Neutrophil (primary cell): ENCODE measurements around the gene NTSR1.
A peak's percentile ranks its signal among the peaks of the same experiment; 100 is the strongest.

Experiments used
- H3K27ac ChIP-seq: fragments of 200-600 bp; sonication (generic); 2 replicates; pipeline ENCODE4 v1.5.1; 2016; ENCODE audit warnings: mild to moderate bottlenecking, moderate library complexity
- H3K27me3 ChIP-seq: fragments of 200-600 bp; sonication (generic); 2 replicates; pipeline ENCODE4 v1.6.0; 2016; ENCODE audit warnings: mild to moderate bottlenecking
- H3K36me3 ChIP-seq: fragments of 200-600 bp; sonication (generic); 2 replicates; pipeline ENCODE4 v1.5.1; 2017
- H3K4me1 ChIP-seq, 2 experiments: fragments of 200-600 bp in 1 of 2; sonication (generic) in 1 of 2; 1 replicate in 1 of 2; 2 replicates in 1 of 2; pipeline versions ENCODE4 v1.5.1 to v1.6.1; 2013 to 2016; ENCODE audit warnings: low read depth in 1 of 2, low read length in 1 of 2, mild to moderate bottlenecking in 1 of 2, moderate library complexity in 1 of 2; ENCODE audit not compliant: control insufficient read depth in 1 of 2, insufficient read depth in 1 of 2
- H3K4me3 ChIP-seq, 2 experiments: fragments of 200-600 bp in 1 of 2; sonication (generic) in 1 of 2; 1 replicate in 1 of 2; 2 replicates in 1 of 2; pipeline ENCODE4 v1.5.1; 2013 to 2016; ENCODE audit warnings: low read depth in 1 of 2, low read length in 1 of 2, mild to moderate bottlenecking in 1 of 2, moderate library complexity in 1 of 2
- H3K9me3 ChIP-seq: fragments of 200-600 bp; sonication (generic); 2 replicates; pipeline ENCODE4 v1.5.1; 2016
- CTCF ChIP-seq: fragments of 200-600 bp; sonication (generic); IDR thresholded peaks from 2 replicates; pipeline ENCODE4 v1.5.1; 2016; ENCODE audit warnings: antibody characterized with exemption

The NTSR1 gene

GRCh38 chr20:62736407-62737071 is 27.9 kb downstream of the NTSR1 start:
- no peak overlapping the region for H3K4me3 ChIP-seq
- no peaks in the 10 kb centered on the region for H3K36me3 ChIP-seq
- no peak overlapping the region for H3K27ac ChIP-seq
- no peaks in the 10 kb centered on the region for H3K9me3 ChIP-seq
- H3K4me1 ChIP-seq = peaks cover 47 to 55% of the 10 kb centered on the region in 2 experiments
- TF ChIP-seq CTCF = no peak
- H3K27me3 ChIP-seq = no peaks in the 10 kb centered on the region

DNA sequence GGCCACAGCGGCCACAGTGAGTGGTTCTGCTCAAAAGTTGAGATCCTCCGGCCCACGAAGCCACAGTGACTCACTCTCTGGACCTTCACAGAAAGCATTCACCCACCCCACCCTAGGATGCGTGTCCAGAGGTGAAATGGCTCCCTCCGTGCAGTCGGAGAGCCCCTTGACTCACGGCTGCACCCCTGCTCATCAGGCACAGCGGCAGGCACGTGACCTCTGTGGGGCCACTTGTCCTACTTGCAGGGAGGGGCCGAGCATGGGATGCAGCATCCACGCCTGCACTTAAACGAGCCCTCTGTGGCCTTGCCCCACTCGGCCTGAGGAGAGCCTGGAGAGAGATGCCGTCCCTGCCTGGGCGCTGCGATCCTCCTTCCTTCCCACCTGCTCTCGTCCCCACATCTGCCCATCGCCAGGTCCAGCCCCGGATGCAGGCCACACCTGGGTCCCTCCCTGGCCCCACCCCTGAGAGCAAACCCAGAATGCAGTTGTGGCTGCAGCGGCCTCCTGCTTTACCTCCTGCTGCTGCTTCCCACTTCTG is 28.7 kb downstream of the NTSR1 start:
- no peak for TF ChIP-seq CTCF
- no peak overlapping the region for H3K27ac ChIP-seq
- H3K36me3 ChIP-seq = no peaks in the 10 kb centered on the region
- H3K4me1 ChIP-seq = peaks cover 46 to 52% of the 10 kb centered on the region in 2 experiments
- H3K4me3 ChIP-seq = no peak overlapping the region
- no peaks in the 10 kb centered on the region for H3K9me3 ChIP-seq
- no peaks in the 10 kb centered on the region for H3K27me3 ChIP-seq

- H3K27ac ChIP-seq = no peak overlapping the region
- no peak for TF ChIP-seq CTCF
- no peak overlapping the region for H3K4me3 ChIP-seq
- no peaks in the 10 kb centered on the region for H3K27me3 ChIP-seq
- no peaks in the 10 kb centered on the region for H3K36me3 ChIP-seq
- H3K4me1 ChIP-seq = peaks cover 42 to 46% of the 10 kb centered on the region in 2 experiments
- H3K9me3 ChIP-seq = no peaks in the 10 kb centered on the region
Measured at GRCh38 chr20:62738025-62738881, 29.6 kb downstream of the NTSR1 start.

DNA sequence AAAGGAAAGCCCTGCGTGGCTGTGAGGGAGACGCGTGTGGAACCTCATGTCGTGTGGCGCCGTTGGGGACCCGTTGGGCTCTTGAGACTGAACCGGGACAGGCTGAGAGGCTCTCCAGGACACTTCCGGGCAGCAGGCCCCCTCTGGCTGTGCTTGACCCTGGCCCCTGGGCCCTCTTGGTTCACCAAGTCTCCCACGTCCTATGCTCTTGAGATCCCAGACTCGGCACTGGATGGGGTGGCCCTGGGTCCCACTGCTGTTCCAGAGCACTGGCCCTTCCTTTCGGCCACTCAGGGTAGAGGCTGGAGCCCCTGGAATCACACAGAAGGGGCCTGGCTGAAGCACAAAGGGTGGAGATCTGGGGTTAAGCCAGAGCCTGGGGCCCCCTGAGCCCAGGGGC is 30.4 kb downstream of the NTSR1 start:
- H3K4me1 ChIP-seq = peaks cover 42 to 46% of the 10 kb centered on the region in 2 experiments
- peak overlapping the region; percentile 80 for H3K27ac ChIP-seq
- H3K36me3 ChIP-seq = no peaks in the 10 kb centered on the region
- H3K27me3 ChIP-seq = no peaks in the 10 kb centered on the region
- no peak for TF ChIP-seq CTCF
- H3K9me3 ChIP-seq = no peaks in the 10 kb centered on the region
- H3K4me3 ChIP-seq = no peak overlapping the region

DNA sequence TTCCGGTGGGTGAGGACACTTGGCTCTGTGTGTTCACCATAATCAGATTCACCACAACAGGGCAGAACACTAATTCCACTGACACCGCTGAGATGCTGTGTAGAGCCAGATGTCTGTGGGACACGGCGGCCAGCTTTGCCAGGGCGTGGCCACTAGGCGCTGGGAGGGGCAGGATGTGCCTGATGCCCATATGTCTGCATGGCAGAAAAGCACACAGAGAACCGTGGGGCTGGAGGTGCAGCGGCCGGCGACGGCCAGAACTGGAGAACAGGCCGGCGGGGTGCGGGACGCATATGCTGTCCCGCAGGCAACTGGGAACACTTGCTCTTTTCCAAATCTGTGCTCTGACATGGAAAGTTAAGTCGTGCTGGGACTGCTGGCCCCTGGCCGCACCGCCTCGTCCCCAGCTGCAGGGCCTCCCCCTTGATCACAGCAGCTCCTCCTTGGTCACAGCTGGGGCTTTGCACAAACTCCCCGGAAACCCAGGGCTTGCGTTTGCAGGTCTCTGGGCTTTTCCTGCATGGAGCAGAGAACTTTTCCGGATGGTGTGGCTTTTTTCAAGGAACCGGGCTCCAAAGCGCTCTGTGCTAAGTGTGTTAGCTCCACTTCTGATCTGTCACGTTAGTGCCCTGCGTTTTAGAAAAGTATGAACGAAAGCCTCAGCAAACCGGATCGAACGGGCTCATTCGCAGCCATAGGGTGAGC is 31.1 kb downstream of the NTSR1 start:
- peak overlapping the region; percentile 80 for H3K27ac ChIP-seq

More for the DNA sequence above, 31.1 kb downstream of the NTSR1 start:
- Histone ChIP-seq H3K36me3 (no peaks in the 10 kb centered on the region), H3K27me3 (no peaks in the 10 kb centered on the region), H3K4me1 (peaks cover 37 to 40% of the 10 kb centered on the region in 2 experiments), H3K4me3 (peak overlapping the region; percentile 31 to 32), H3K9me3 (no peaks in the 10 kb centered on the region)
- no peak for TF ChIP-seq CTCF
